Measurements from ENCODE around the gene COQ8B.

DNA sequence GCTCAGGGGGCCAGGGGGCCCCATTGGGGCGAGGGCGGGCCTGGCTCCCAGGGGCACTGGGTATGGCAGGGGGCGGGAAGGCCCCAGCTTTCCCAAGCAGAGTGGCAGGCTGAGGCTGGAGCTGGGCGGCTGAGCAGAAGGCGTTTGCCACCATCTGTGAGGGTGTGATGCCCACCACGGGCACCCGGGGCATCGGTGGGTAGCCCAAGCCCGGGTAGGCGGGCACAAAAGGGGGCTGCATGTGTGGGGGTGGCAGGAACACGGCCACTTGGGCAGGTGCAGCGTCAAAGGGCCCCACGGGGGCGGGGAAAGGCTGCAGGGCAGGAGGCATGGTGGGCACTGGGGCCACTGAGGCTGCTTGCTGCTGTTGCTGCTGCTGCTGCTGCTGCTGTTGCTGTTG is 49.1 kb downstream of the COQ8B start:
- TF ChIP-seq, protein P1, sequence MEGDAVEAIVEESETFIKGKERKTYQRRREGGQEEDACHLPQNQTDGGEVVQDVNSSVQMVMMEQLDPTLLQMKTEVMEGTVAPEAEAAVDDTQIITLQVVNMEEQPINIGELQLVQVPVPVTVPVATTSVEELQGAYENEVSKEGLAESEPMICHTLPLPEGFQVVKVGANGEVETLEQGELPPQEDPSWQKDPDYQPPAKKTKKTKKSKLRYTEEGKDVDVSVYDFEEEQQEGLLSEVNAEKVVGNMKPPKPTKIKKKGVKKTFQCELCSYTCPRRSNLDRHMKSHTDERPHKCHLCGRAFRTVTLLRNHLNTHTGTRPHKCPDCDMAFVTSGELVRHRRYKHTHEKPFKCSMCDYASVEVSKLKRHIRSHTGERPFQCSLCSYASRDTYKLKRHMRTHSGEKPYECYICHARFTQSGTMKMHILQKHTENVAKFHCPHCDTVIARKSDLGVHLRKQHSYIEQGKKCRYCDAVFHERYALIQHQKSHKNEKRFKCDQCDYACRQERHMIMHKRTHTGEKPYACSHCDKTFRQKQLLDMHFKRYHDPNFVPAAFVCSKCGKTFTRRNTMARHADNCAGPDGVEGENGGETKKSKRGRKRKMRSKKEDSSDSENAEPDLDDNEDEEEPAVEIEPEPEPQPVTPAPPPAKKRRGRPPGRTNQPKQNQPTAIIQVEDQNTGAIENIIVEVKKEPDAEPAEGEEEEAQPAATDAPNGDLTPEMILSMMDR (IDR thresholded peaks at IDR 0.05): no peak
- TF ChIP-seq EP300 (IDR thresholded peaks at IDR 0.05): no peak
